ENCODE measurements around the gene TRRAP. TPM values are rescaled to one million over a fixed set of nuclear protein-coding genes. Genes with fewer than 3 reads are reported as not detected.

Gene TRRAP
- polyA plus RNA-seq, 2 of the 4 experiments (the other 2 are of a cell fraction), result 12.2 to 22.1 TPM

DNA sequence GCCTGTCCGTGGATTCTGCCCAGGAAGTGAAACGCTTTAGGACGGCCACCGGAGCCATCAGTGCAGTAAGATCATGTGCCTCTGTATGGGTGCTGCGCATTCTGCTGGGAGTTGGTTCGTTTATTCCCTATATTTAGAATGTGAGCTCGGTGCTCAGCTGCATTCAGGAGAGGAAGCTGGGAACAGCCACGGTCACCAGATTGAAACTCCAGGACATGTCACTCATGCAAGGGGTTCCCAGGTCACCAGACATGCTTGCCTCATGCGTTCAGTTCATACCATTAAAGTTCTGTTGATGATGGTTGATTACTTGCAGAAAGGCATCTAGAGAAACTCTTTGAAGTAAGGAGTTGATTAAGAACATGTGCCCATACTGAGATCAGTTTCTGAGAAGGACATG, 78.1 kb downstream of the TRRAP start:
- no peak for ATAC-seq
- CTCF ChIA-PET, result no interaction called here

DNA sequence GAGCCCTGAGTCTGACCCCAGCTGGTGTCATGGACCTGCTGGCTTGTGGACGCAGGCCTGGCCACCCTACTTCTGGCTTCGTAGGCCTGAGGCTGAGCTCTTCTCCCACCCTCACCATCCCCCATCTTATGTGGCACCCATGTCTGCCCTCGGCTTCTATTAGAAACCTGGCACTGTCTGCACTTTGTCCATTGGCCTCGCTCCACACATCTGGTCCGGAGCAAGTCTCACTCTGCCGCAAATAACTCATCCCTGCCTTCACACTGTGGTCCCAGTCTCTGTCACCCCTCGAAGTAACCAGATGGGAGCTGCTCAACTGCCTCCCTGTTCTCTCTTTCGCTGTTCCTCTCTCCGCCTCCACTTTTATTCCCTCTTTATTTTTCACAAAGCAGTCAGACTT, 78.6 kb downstream of the TRRAP start:
- FAIRE-seq, result no peak
- H3K4me3 ChIP-seq, result no peak overlapping the region
- no peak overlapping the region for H3K27ac ChIP-seq
- POLR2A ChIA-PET, result no interaction called here
- H3K4me2 ChIP-seq, result no peak overlapping the region
- no peak for DNase-seq (ENCODE audit: low read depth in 1 of 2, low spot score in 1 of 2)
- no peaks in the 10 kb centered on the region for H3K4me1 ChIP-seq
- CTCF ChIA-PET, result interaction anchor here (1.4 kb wide), 1 partner anchor 39 kb away, joined by 5 read pairs; no protein-coding TSS in a partner anchor
- WGBS (ENCODE audit: missing lambda C conversion rate), result 95% methylated on average over 9 of the region's 9 CpGs
- no peak for ATAC-seq
- TF ChIP-seq RARB (CRISPR knock-in tag; IDR thresholded peaks at IDR 0.05) (no peak), POLR2A (IDR thresholded peaks at IDR 0.05; ENCODE audit: low read length) (no peak), POLR2AphosphoS2 (conservative IDR thresholded peaks at IDR 0.05; ENCODE audit: low read length) (no peak), EP300 (IDR thresholded peaks at IDR 0.05) (no peak), RFX5 (IDR thresholded peaks at IDR 0.05) (no peak), ZFP36 (IDR thresholded peaks at IDR 0.05; ENCODE audit: borderline replicate concordance, partially characterized antibody) (no peak), HDAC2 (IDR thresholded peaks at IDR 0.05) (no peak), EHMT2 (IDR thresholded peaks at IDR 0.05; ENCODE audit: low read depth) (no peak), FOSL2 (IDR thresholded peaks at IDR 0.05) (no peak), FOSL2 (CRISPR knock-in tag; IDR thresholded peaks at IDR 0.05) (no peak), CHD4 (IDR thresholded peaks at IDR 0.05; ENCODE audit: borderline replicate concordance) (no peak)
- TF ChIP-seq, protein P1, sequence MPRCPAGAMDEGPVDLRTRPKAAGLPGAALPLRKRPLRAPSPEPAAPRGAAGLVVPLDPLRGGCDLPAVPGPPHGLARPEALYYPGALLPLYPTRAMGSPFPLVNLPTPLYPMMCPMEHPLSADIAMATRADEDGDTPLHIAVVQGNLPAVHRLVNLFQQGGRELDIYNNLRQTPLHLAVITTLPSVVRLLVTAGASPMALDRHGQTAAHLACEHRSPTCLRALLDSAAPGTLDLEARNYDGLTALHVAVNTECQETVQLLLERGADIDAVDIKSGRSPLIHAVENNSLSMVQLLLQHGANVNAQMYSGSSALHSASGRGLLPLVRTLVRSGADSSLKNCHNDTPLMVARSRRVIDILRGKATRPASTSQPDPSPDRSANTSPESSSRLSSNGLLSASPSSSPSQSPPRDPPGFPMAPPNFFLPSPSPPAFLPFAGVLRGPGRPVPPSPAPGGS (IDR thresholded peaks at IDR 0.05), result no peak
- TF ChIP-seq, protein P2, sequence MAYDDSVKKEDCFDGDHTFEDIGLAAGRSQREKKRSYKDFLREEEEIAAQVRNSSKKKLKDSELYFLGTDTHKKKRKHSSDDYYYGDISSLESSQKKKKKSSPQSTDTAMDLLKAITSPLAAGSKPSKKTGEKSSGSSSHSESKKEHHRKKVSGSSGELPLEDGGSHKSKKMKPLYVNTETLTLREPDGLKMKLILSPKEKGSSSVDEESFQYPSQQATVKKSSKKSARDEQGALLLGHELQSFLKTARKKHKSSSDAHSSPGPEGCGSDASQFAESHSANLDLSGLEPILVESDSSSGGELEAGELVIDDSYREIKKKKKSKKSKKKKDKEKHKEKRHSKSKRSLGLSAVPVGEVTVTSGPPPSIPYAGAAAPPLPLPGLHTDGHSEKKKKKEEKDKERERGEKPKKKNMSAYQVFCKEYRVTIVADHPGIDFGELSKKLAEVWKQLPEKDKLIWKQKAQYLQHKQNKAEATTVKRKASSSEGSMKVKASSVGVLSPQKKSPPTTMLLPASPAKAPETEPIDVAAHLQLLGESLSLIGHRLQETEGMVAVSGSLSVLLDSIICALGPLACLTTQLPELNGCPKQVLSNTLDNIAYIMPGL (CRISPR knock-in tag; IDR thresholded peaks at IDR 0.05; ENCODE audit: borderline replicate concordance), result no peak
- TF ChIP-seq, protein P3, sequence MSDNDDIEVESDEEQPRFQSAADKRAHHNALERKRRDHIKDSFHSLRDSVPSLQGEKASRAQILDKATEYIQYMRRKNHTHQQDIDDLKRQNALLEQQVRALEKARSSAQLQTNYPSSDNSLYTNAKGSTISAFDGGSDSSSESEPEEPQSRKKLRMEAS (IDR thresholded peaks at IDR 0.05), result no peak
- H3K9me3 ChIP-seq, result no peaks in the 10 kb centered on the region

More for the DNA sequence above, 78.1 kb downstream of the TRRAP start:
- H3K4me1 ChIP-seq, result no peaks in the 10 kb centered on the region
- 87% methylated on average over 9 of the region's 9 CpGs for WGBS (ENCODE audit: missing lambda C conversion rate)
- TF ChIP-seq KDM1A (IDR thresholded peaks at IDR 0.05; ENCODE audit: low read depth) (no peak), EHF (CRISPR knock-in tag; IDR thresholded peaks at IDR 0.05) (no peak), KDM5A (IDR thresholded peaks at IDR 0.05) (no peak), PHF8 (IDR thresholded peaks at IDR 0.05; ENCODE audit: borderline replicate concordance, low read depth) (no peak), JUNB (IDR thresholded peaks at IDR 0.05) (no peak), FOSB (CRISPR knock-in tag; IDR thresholded peaks at IDR 0.05) (no peak), POLR2AphosphoS2 (conservative IDR thresholded peaks at IDR 0.05; ENCODE audit: low read length) (no peak), SMC3 (IDR thresholded peaks at IDR 0.05) (no peak), CBX8 (IDR thresholded peaks at IDR 0.05) (no peak), ZNF302 (CRISPR knock-in tag; IDR thresholded peaks at IDR 0.05) (no peak), FOSL2 (IDR thresholded peaks at IDR 0.05) (no peak), FOSL2 (CRISPR knock-in tag; IDR thresholded peaks at IDR 0.05) (no peak), BHLHE40 (IDR thresholded peaks at IDR 0.05; ENCODE audit: low read depth, low read length) (no peak), NR3C1 (IDR thresholded peaks at IDR 0.05) (no peak), TP53 (CRISPR knock-in tag; IDR thresholded peaks at IDR 0.05) (no peak)
- TF ChIP-seq, protein P4, sequence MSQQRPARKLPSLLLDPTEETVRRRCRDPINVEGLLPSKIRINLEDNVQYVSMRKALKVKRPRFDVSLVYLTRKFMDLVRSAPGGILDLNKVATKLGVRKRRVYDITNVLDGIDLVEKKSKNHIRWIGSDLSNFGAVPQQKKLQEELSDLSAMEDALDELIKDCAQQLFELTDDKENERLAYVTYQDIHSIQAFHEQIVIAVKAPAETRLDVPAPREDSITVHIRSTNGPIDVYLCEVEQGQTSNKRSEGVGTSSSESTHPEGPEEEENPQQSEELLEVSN (IDR thresholded peaks at IDR 0.05; ENCODE audit: borderline replicate concordance, low read depth), result no peak
- TF ChIP-seq, protein P5, sequence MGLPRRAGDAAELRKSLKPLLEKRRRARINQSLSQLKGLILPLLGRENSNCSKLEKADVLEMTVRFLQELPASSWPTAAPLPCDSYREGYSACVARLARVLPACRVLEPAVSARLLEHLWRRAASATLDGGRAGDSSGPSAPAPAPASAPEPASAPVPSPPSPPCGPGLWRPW (IDR thresholded peaks at IDR 0.05), result no peak
- TF ChIP-seq, protein P6, sequence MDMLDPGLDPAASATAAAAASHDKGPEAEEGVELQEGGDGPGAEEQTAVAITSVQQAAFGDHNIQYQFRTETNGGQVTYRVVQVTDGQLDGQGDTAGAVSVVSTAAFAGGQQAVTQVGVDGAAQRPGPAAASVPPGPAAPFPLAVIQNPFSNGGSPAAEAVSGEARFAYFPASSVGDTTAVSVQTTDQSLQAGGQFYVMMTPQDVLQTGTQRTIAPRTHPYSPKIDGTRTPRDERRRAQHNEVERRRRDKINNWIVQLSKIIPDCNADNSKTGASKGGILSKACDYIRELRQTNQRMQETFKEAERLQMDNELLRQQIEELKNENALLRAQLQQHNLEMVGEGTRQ (IDR thresholded peaks at IDR 0.05), result no peak
- TF ChIP-seq, protein P7, sequence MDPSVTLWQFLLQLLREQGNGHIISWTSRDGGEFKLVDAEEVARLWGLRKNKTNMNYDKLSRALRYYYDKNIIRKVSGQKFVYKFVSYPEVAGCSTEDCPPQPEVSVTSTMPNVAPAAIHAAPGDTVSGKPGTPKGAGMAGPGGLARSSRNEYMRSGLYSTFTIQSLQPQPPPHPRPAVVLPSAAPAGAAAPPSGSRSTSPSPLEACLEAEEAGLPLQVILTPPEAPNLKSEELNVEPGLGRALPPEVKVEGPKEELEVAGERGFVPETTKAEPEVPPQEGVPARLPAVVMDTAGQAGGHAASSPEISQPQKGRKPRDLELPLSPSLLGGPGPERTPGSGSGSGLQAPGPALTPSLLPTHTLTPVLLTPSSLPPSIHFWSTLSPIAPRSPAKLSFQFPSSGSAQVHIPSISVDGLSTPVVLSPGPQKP (IDR thresholded peaks at IDR 0.05; ENCODE audit: low read depth, low read length), result no peak
- TF ChIP-seq, protein P1 (IDR thresholded peaks at IDR 0.05), result no peak
- no peaks in the 10 kb centered on the region for H3K9me3 ChIP-seq
- DNase-seq (ENCODE audit: low read depth in 1 of 2, low spot score in 1 of 2) (no peak), FAIRE-seq (no peak)
- no peak overlapping the region for H3K27ac ChIP-seq
- H3K4me2 ChIP-seq, result no peak overlapping the region
- H3K4me3 ChIP-seq, result no peak overlapping the region
- POLR2A ChIA-PET, result no interaction called here
